WTC11 (cell line): Measurements from ENCODE around the gene ETFB. TPM values are rescaled to one million over a fixed set of nuclear protein-coding genes. Genes with fewer than 3 reads are reported as not detected.

Experiments used
- ATAC-seq: fragments of 200-7000 bp; cut with Tn5 transposase; 2 replicates; pipeline ENCODE4 v1.10.0; 2021; ENCODE audit warnings: mild to moderate bottlenecking, moderate library complexity
- CTCF ChIA-PET: fragments of 300-600 bp; sonication (Branson Sonifier 250); formaldehyde crosslinking; loops from one replicate; lab custom pipeline; 2021; ENCODE audit warnings: antibody characterized with exemption; lab: Charles Lee
- POLR2A ChIA-PET: fragments of 350-600 bp; sonication (Branson Sonifier 250); formaldehyde crosslinking; loops from one replicate; lab custom pipeline; 2021; ENCODE audit warnings: antibody characterized with exemption; lab: Charles Lee
- DNase-seq: peaks from one replicate; pipeline ENCODE4 v3.0.0; 2021; ENCODE audit warnings: low spot score
- H3K27ac Mint-ChIP-seq: 2 replicates; pipeline ENCODE4 v1.8.0; 2021; ENCODE audit warnings: mixed read lengths
- H3K27me3 Mint-ChIP-seq: 2 replicates; pipeline ENCODE4 v1.8.0; 2021; ENCODE audit warnings: low read depth, mild to moderate bottlenecking, moderate library complexity, mixed read lengths
- H3K36me3 Mint-ChIP-seq: 2 replicates; pipeline ENCODE4 v1.8.0; 2021; ENCODE audit warnings: mixed read lengths
- H3K4me1 Mint-ChIP-seq: 2 replicates; pipeline ENCODE4 v1.8.0; 2022; ENCODE audit warnings: mixed read lengths
- H3K4me3 Mint-ChIP-seq: 2 replicates; pipeline ENCODE4 v1.8.0; 2021; ENCODE audit warnings: mild to moderate bottlenecking, moderate library complexity, mixed read lengths
- H3K9me3 Mint-ChIP-seq: 2 replicates; pipeline ENCODE4 v1.8.0; 2021; ENCODE audit warnings: mixed read lengths
- AFF4 ChIP-seq: sonication (generic); formaldehyde crosslinking; IDR thresholded peaks from 2 replicates; pipeline ENCODE4 v1.8.1; 2023; ENCODE audit warnings: mild to moderate bottlenecking, missing genetic modification reagents, borderline replicate concordance
- CDX4 ChIP-seq: fragments of 250-450 bp; sonication (Bioruptor Pico); IDR thresholded peaks from 2 replicates; pipeline ENCODE4 v1.9.0; 2021; ENCODE audit warnings: moderate library complexity, mild to moderate bottlenecking, inconsistent platforms, borderline replicate concordance
- CREB1 ChIP-seq: sonication (generic); formaldehyde crosslinking; IDR thresholded peaks from 2 replicates; pipeline ENCODE4 v1.8.0; 2023; ENCODE audit warnings: mild to moderate bottlenecking, missing genetic modification reagents
- CREM ChIP-seq: sonication (generic); formaldehyde crosslinking; IDR thresholded peaks from 2 replicates; pipeline ENCODE4 v1.8.1; 2022; ENCODE audit warnings: mild to moderate bottlenecking, missing genetic modification reagents, moderate library complexity
- FOXP4 ChIP-seq: sonication (generic); formaldehyde crosslinking; IDR thresholded peaks from 2 replicates; pipeline ENCODE4 v1.8.0; 2022; ENCODE audit warnings: mild to moderate bottlenecking, missing genetic modification reagents
- KAT7 ChIP-seq: sonication (generic); formaldehyde crosslinking; IDR thresholded peaks from 2 replicates; pipeline ENCODE4 v1.8.1; 2023; ENCODE audit warnings: missing genetic modification reagents, mild to moderate bottlenecking, borderline replicate concordance
- MAX ChIP-seq: sonication (generic); formaldehyde crosslinking; IDR thresholded peaks from 2 replicates; pipeline ENCODE4 v1.8.0; 2022; ENCODE audit warnings: mild to moderate bottlenecking, missing genetic modification reagents
- PRRX2 ChIP-seq: fragments of 250-450 bp; sonication (Bioruptor Pico); IDR thresholded peaks from 2 replicates; pipeline ENCODE4 v1.8.0; 2021; ENCODE audit warnings: mild to moderate bottlenecking
- SMAD3 ChIP-seq: sonication (generic); formaldehyde crosslinking; IDR thresholded peaks from 2 replicates; pipeline ENCODE4 v1.8.0; 2022; ENCODE audit warnings: missing genetic modification reagents, mild to moderate bottlenecking, borderline replicate concordance
- SMAD4 ChIP-seq: sonication (generic); formaldehyde crosslinking; IDR thresholded peaks from 2 replicates; pipeline ENCODE4 v1.8.0; 2022; ENCODE audit warnings: mild to moderate bottlenecking, missing genetic modification reagents
- ZNF121 ChIP-seq: sonication (generic); formaldehyde crosslinking; IDR thresholded peaks from 2 replicates; pipeline ENCODE4 v1.8.0; 2023; ENCODE audit warnings: missing genetic modification reagents
- ZNF219 ChIP-seq: sonication (generic); formaldehyde crosslinking; IDR thresholded peaks from 2 replicates; pipeline ENCODE4 v1.8.0; 2023; ENCODE audit warnings: missing genetic modification reagents, mild to moderate bottlenecking, borderline replicate concordance
- total RNA-seq: library from RNA; stranded (reverse); gene quantifications from 3 replicates; pipeline ENCODE4 v1.2.3, GENCODE V29; 2021

Gene ETFB
- total RNA-seq, 1 experiment from 2014 or later, result 60.6 TPM

DNA sequence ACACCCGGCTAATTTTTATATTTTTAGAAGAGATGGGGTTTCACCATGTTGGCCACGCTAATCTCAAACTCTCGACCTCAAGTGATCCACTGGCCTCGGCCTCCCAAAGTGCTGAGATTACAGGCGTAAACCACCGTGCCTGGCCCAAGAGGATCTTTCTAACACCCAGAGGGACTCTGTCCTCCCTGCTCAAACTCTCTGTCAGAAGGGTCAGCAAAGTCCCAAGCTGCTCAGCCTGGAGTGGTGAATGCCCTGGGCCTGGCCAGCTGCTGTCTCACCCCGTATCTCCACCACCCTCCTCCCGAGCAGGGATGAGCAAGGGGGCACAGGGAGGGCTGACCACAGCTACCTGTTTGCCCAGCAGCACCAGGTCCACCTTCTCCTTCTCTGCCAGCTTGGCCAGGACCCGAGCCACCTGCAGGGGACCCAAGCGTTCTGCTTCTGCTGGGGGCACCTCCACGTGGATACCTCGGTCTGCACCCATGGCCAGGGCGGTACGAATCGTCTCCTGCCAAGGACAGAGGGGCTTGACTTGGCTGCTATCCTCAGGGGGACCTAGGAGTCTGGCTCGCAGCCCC lies 13.3 kb downstream of the ETFB start:
- Mint-ChIP-seq H3K4me3 (no peak overlapping the region), H3K27me3 (no peaks in the 10 kb centered on the region), H3K36me3 (peaks cover 5% of the 10 kb centered on the region; the same call in 1 of the 2 replicates), H3K4me1 (peaks cover 15% of the 10 kb centered on the region), H3K9me3 (no peaks in the 10 kb centered on the region), H3K27ac (no peak overlapping the region)
- no peak for TF ChIP-seq ZNF219 (CRISPR knock-in tag)
- TF ChIP-seq KAT7, result no peak
- no peak for TF ChIP-seq PRRX2 (CRISPR knock-in tag)
- no peak for TF ChIP-seq SMAD3
- TF ChIP-seq AFF4 (CRISPR knock-in tag), result no peak
- no peak for TF ChIP-seq SMAD4 (CRISPR knock-in tag)
- TF ChIP-seq FOXP4 (CRISPR knock-in tag), result no peak
- no peak for TF ChIP-seq CREM
- no peak for ATAC-seq
- POLR2A ChIA-PET, result interaction anchor here (0.6 kb wide), 1 partner anchor 81 kb away, joined by 6 read pairs; no protein-coding TSS in a partner anchor
- CTCF ChIA-PET, result no interaction called here
- no peak for DNase-seq

DNA sequence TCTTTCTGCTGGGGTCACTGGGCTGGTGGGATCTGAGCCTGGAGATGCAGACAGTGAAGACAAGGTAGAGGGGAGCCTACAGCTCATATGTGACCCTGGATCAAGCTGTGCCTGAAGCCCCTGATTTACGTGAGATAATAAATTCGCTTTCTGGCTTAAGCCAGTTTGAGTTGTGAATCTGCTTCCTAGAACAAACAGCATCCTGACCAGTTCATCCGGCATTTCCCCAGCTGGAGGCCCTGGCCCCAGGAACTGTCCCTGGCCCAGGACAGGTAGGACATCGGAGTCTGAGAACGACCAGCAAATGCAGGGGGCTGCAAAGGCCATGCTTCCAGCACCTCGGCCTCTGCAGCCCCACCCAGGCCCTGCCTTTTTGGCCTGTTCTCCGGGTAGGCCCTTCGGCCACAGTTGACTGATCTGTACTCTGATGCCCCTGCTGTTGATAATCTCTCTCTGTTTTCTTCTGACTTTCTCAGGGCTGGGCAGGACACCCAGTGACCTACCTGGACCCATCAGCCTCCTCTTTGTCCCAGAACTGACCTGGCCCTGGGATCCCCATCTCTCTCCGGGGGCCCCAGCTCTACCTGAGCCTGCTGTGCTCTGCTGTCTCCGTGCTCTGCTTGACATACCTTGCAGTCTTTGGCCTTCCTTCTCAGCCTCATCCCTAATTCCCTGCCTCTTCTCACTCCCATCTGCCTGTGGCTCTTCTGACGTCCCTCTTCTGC lies 14.8 kb downstream of the ETFB start:
- Mint-ChIP-seq H3K27ac (no peak overlapping the region), H3K9me3 (no peaks in the 10 kb centered on the region), H3K4me3 (no peak overlapping the region), H3K4me1 (peaks cover 15% of the 10 kb centered on the region), H3K36me3 (peaks cover 5% of the 10 kb centered on the region; the same call in 1 of the 2 replicates), H3K27me3 (no peaks in the 10 kb centered on the region)
- TF ChIP-seq MAX (CRISPR knock-in tag) (no peak), ZNF121 (CRISPR knock-in tag) (no peak), KAT7 (no peak), CDX4 (no peak)
- POLR2A ChIA-PET, result no interaction called here
- DNase-seq (no peak), ATAC-seq (no peak)
- CTCF ChIA-PET, result interaction anchor here (1.3 kb wide), 1 partner anchor 12 kb away, joined by 4 read pairs; no protein-coding TSS in a partner anchor

DNA sequence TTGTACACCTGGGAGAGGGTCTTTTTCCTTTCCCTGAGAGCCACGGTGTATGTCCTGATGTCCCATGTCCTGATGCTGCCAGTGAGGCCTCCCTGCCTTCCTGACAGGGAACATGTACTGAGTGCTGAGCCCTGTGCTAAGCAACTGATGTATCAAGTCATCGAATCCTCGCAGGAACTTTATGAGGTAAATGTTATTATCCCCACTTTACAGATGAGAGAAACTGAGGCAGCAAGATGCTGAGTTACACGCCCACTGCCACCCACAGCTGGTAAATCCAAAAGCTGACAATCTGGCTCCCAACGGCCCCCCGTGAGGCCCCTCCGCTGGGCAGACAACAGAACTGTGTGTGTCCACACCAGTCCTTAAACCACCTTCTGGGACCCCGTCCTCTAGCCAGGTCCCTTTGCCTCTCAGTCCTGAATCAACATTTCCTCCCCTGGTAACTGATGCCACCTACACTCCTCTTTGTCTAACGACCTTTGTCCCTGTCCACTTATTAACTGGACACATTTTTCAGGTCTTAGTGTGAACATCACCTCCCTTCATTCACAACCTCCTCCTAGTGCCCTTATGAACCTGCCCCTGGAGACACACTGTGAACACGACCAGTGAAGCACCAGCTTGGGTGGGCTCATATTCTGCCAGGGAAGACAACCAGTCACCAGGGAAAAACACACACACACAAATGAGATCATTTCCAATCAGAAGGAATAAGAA lies 18.8 kb downstream of the ETFB start:
- Mint-ChIP-seq H3K4me3 (no peak overlapping the region), H3K9me3 (no peaks in the 10 kb centered on the region), H3K36me3 (peaks cover 12% of the 10 kb centered on the region), H3K27me3 (peaks cover 7% of the 10 kb centered on the region), H3K27ac (no peak overlapping the region), H3K4me1 (peaks cover 9% of the 10 kb centered on the region)
- CTCF ChIA-PET, result no interaction called here
- ATAC-seq (no peak), DNase-seq (no peak)
- TF ChIP-seq CREB1 (no peak), ZNF219 (CRISPR knock-in tag) (no peak)
- POLR2A ChIA-PET, result no interaction called here
